SK-N-MC (cell line): ENCODE data around the gene IFNA8.

Experiments used
- EZH2 ChIP-seq: fragments of 200-600 bp; sonication (generic); IDR thresholded peaks from one replicate; pipeline ENCODE4 v1.6.1; 2017; ENCODE audit warnings: antibody characterized with exemption
- POLR2AphosphoS5 ChIP-seq: IDR thresholded peaks from 2 replicates; pipeline ENCODE4 v1.6.1; 2012; ENCODE audit warnings: mild to moderate bottlenecking, low read depth, low read length, borderline replicate concordance

GRCh38 chr9:21412107-21412506, 3.2 kb downstream of the IFNA8 start:
- TF ChIP-seq EZH2, result no peak
- no peak for TF ChIP-seq POLR2AphosphoS5
